ENCODE data around the gene LIFR. TPM values are rescaled to one million over a fixed set of nuclear protein-coding genes. Genes with fewer than 3 reads are reported as not detected.

The LIFR gene
- total and polyA plus RNA-seq, 2 donors (not counting 3 experiments of a cell fraction or from before 2014, with no cell fraction given), result 4.1 to 36.4 TPM

DNA sequence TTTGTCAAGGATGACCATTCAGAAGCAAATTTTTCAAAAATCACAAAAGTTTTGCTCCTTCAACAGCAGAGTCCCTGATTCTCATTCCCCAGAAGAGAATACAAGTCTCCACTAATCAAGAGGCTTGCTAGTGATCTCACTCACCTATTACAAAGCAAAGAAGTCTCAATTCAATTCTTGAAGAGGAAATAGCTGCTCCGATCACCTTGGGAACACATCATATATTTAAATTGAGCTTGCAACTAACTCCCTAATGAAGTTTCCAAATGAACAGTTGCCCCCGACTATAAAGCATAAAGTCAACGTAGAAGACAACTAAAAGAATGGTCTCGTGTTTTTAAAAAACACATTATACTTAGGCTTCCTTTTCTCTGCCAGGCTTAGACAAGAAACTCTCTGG is 1.6 kb downstream of the LIFR start:
- Histone ChIP-seq H3K4me2 (ENCODE audit: insufficient read depth, low read length) (peak overlapping the region; percentile 92), H3K9me1 (replicated peaks; ENCODE audit: control insufficient read depth, extremely low read depth, insufficient read depth, low read length) (no peaks in the 10 kb centered on the region), H3K36me3 (ENCODE audit: control insufficient read depth in 2 of 2, extremely low read depth in 1 of 2, insufficient read depth in 2 of 2, low read length in 2 of 2) (no peaks in the 10 kb centered on the region), H2AFZ (ENCODE audit: low read depth, low read length) (no peak overlapping the region), H3K27me3 (ENCODE audit: control insufficient read depth in 2 of 2, insufficient read depth in 2 of 2, low read length in 2 of 2) (no peaks in the 10 kb centered on the region), H4K20me1 (replicated peaks; ENCODE audit: control insufficient read depth, extremely low read depth, insufficient read depth, low read length) (peaks cover 2% of the 10 kb centered on the region), H3K79me2 (ENCODE audit: control insufficient read depth, insufficient read depth, low read length) (no peaks in the 10 kb centered on the region), H3K4me3 (replicated peaks in 1 of 3; ENCODE audit: insufficient read depth in 1 of 3, low read depth in 1 of 3, low read length in 3 of 3) (peak overlapping the region in 2 of 3 experiments; percentile 82 to 86), H3K9ac (replicated peaks; ENCODE audit: extremely low read depth, insufficient read depth, low read length) (no peak overlapping the region), H3K9me3 (replicated peaks; ENCODE audit: control insufficient read depth, insufficient read depth, low read length) (no peaks in the 10 kb centered on the region), H3K4me1 (ENCODE audit: control insufficient read depth, extremely low read depth, insufficient read depth, low read length) (peaks cover 23% of the 10 kb centered on the region), H3K27ac (ENCODE audit: insufficient read depth, low read depth, low read length) (no peak overlapping the region)
- FAIRE-seq (no peak), DNase-seq (ENCODE audit: low read depth, low spot score) (peak; percentile 25)
- no peak for TF ChIP-seq POLR2AphosphoS5 (IDR thresholded peaks at IDR 0.05; ENCODE audit: insufficient read depth, low read depth, low read length)
- TF ChIP-seq, protein P1, sequence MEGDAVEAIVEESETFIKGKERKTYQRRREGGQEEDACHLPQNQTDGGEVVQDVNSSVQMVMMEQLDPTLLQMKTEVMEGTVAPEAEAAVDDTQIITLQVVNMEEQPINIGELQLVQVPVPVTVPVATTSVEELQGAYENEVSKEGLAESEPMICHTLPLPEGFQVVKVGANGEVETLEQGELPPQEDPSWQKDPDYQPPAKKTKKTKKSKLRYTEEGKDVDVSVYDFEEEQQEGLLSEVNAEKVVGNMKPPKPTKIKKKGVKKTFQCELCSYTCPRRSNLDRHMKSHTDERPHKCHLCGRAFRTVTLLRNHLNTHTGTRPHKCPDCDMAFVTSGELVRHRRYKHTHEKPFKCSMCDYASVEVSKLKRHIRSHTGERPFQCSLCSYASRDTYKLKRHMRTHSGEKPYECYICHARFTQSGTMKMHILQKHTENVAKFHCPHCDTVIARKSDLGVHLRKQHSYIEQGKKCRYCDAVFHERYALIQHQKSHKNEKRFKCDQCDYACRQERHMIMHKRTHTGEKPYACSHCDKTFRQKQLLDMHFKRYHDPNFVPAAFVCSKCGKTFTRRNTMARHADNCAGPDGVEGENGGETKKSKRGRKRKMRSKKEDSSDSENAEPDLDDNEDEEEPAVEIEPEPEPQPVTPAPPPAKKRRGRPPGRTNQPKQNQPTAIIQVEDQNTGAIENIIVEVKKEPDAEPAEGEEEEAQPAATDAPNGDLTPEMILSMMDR (IDR thresholded peaks at IDR 0.05; ENCODE audit: extremely low read depth in 1 of 2, insufficient read depth in 1 of 2, low read depth in 1 of 2, low read length in 2 of 2), result no peak
- no peak for TF ChIP-seq POLR2A (IDR thresholded peaks at IDR 0.05; ENCODE audit: low read depth, low read length)
- no peak for TF ChIP-seq GATA2 (IDR thresholded peaks at IDR 0.05; ENCODE audit: insufficient read depth, insufficient read length, low read depth, low read length)
- TF ChIP-seq, protein P2, sequence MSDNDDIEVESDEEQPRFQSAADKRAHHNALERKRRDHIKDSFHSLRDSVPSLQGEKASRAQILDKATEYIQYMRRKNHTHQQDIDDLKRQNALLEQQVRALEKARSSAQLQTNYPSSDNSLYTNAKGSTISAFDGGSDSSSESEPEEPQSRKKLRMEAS (IDR thresholded peaks at IDR 0.05; ENCODE audit: insufficient read depth, insufficient read length), result no peak
- TF ChIP-seq JUN (IDR thresholded peaks at IDR 0.05; ENCODE audit: borderline replicate concordance, insufficient read depth, insufficient read length, low read depth), result no peak
- no peak for TF ChIP-seq MYC (IDR thresholded peaks at IDR 0.05; ENCODE audit: low read depth, low read length)
- TF ChIP-seq EZH2 (IDR thresholded peaks at IDR 0.05; ENCODE audit: borderline replicate concordance, low read depth, low read length, severe bottlenecking), result no peak
- no peak for TF ChIP-seq FOS (IDR thresholded peaks at IDR 0.05; ENCODE audit: borderline replicate concordance, insufficient read depth, low read length)
- ChIA-PET POLR2A (no interaction called here), CTCF (interaction anchor here (1.0 to 6.7 kb wide), 5 partner anchors 39 to 255 kb away, joined by 3 to 177 read pairs (median 8); no protein-coding TSS in a partner anchor)
- BruUV-seq (replicated peaks), result TSS peak; percentile 31
- intact Hi-C loops (cut with micrococcal nuclease) (loop anchor here (10.0 kb wide), 1 partner anchor 370 kb away; no protein-coding TSS in a partner anchor), dilution Hi-C loops (cut with MboI; ENCODE audit: extremely low pct_ligation_motif_present, low sequenced_read_pairs) (no loop called here)
